ENCODE data around the gene HOXB3.
A peak's percentile ranks its signal among the peaks of the same experiment; 100 is the strongest.

HOXB3 gene

DNA sequence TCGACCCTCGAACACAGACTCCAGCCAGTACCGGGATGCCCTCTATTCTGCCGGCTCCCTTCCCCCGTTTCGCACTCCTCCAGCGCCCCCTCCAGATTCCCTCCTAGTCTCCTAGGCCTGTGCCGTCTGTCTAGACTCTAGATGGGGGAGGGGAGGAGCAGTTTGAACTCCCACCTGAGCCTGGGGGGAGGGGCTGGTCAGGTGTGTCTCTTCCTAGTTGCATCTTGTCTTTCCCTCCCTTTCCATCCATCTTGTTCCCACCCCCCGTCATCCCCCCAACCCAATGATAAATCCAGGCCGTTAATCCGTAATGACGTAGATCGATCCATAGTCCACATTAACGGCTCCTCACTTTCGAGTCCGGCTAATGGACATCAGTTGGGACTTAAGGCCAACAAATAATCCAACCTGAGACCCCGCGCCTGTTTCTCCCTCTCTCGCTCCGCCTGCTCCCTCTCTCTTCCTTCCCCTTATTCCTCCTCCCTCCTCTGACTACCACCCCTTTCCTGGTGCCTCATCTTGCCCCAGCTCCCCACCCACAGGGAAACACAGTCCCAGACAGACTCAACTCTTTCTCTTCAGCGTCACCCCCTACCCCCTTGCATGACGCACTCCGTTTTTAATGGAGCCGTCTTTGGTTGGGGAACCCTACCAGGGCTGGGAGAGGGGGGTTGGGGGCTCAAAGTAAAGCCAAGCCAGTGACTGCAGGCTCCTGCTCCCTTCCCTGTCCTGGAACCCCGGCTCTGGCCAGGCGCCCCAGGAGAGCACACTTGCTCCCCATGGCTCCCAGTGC lies 6.9 kb upstream of the HOXB3 start:
- no peak for DNase-seq

DNA sequence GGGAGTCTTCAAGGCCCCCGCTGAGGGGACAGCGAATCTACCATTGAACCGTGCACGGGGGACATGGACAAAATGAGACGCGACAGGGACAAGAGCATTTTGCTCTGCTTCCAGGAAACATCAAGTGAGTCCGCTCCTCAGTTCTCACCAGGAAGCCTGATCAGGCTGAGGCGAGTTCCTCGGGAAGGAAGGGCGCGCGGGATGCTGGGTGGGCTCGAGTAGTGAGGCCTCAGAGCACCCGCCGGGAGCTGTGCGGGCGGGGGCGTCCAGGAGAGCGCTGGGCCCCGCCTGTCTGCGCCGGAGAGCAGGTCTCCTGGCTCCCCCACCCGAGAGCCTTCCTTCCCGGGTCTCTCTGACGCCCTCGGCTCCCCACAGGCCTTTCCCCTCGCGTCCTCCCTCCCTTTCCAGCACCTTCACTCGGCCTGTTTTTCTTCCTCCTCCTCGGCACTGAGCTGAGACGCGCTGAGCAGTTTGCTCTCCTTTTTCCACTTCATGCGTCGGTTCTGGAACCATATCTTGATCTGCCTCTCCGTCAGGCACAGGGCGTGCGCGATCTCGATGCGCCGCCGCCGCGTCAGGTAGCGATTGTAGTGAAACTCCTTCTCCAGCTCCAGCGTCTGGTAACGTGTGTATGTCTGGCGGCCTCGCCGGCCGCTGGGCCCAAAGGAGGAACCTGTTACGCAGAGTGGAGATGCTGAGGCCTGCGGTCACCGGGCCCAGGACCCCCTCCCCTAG lies 6.1 kb upstream of the HOXB3 start:
- no peak for DNase-seq

DNA sequence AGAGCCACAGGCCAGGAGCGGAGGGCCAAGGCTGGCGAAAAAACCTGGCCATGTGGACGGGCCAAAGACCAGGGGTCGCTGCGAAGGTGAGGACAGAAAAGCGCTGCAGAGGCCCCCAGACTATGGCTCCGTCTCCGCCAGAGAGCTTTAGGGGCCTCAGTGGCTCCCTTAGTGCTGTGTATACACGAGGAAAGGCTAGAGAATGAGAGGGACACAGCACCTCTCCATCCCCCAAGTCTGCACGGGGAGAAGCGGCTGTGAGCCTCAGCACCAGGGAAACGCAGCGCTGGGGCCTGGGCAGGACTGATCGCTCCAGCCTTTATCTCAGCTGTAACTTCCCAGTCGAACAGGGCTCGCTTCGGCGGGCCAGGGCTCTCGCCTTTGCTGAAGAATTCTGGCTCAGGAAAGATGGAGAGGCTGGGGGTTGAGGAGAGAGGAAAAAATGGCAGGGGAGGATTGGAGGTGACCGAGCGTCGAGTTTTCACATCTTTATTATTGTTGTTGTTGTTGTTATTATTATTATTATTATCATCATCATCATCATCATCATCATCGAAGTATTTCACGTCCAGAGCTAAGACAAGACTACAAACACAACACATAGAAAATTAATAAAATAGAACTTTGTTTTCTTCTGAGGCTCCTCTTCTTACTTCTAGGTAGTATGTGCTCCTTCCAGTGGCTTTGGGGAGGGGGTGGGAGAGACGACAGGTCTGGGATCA lies 5.4 kb upstream of the HOXB3 start:
- DNase-seq, result no peak

DNA sequence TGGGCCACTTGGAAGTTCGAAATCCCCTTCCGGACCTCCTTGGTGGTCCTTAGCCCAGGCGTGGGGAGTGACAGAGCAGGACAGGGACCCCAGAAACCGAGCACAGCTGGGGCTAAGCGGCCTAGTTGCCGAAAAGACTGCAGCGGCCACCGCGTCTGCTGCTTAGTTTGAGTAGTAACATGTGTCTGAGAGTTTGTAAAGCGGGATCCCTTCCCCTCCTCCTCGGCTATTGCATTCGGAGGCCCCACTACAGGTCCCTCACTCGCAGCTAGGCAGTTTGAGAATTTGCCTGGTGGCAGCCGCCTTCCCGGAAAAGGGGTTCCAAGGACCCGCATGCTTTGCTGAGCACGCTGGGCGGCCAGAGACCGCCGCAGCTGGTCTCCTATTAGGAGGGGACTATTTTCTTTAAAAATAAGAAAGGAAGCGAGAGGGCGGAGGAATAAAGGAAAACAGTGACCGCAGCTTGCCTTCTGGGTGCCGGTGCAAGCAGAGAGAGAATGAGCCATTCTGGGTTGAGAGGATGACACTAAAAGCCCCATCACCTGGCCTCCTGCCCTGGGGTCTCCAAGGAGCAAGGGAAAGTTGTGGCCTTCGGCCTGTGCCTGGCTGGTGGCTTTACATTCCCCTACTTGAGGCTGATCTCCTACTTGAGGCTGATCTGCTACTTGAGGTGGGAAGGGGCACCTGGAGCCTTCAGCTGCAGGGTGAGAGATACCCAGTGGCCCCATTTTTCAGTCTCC lies 4.7 kb upstream of the HOXB3 start:
- DNase-seq, result no peak

DNA sequence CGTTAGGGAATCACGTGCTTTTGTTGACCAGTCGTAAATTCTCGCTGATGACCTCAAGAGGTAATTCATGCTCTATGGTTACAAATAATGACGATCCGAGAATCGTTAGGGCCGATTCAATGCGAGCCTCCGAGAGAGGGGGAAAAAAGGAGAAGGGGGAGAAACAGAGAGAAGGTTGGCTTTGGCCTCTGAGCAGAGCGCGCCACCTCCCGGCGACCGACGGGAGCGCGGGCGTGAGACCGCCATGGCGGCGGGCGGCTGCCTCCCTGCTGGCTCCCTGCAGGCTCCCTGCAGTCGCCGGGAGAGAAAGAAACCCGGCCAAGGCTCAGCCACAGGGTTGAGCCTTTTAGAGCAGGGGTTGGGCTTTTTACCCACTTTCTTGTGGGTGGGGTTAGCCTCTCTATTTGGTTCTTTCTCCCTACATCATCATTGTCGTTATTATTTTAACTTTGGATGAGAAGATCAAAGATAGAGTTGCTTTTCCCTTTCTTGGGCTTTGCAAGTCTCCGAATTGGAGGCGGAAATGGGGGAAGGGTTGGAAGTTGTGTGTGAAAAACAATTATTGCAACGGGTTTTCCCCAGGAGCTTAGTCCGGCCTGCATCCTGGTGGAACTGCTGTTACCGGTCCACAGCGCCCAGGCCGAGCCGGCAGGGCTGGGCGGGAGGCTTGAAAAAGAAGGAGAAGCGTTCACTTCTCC lies 3.9 kb upstream of the HOXB3 start:
- peak; percentile 95 for DNase-seq

DNA sequence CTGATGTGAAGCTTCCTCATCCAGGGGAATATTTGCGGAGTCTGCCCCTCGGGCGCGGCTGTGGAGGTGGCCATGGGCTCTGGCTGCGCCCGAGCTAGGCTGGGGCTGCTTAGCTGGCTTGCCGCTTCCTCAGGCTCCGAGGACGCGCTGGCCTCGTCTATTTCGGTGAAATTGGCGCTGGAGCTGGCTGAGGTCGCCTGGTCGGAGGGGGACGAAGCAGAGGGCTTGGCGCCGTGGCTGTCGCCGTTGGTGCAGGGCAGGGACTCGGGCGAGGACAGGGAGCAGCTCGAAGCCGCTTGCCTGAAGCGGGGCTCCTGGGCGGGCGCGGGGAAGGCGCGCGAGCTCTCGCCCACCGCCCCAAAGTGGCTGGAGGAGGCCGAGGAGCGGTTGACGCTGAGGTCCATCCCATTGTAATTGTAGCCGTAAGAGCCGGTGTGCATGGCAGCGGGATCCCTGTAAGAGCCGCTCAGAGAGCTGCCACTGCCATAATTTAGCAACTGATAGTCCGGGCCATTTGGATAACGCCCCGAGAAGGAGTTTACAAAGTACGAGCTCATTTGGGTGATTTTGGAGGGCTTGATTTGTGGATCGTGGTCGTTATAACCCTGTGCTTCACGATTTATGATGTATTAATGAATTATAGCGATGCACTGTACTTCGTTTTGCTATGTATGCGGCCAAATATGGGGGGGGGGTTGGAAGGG lies 3.2 kb upstream of the HOXB3 start, which contains the start of gene HOXB5:
HOXB5 (minus strand) TSS at position 654 of the 704 bp plus-strand sequence; CDS start at position 557, 97 bp downstream.
- peak; percentile 73 for DNase-seq

DNA sequence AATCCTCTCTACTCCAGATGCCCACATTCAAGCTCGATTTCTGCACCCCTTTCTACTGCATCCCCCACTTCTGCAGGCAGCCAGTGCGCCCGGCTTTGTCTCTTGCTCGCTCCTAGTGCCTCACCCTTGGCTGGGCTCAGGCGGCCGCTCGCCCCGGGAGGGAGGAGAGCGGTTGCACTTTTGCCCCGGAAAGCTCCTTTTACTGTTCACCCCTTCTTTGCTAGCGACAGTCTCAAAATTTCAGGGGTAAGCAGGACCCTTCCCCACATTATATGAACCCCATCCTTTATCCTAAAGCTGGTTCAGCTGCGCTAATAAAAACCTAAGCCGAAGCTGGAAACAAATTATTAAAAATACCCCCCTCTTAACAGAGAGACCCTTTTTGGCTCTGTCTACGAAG lies 2.5 kb upstream of the HOXB3 start:
- no peak for DNase-seq

DNA sequence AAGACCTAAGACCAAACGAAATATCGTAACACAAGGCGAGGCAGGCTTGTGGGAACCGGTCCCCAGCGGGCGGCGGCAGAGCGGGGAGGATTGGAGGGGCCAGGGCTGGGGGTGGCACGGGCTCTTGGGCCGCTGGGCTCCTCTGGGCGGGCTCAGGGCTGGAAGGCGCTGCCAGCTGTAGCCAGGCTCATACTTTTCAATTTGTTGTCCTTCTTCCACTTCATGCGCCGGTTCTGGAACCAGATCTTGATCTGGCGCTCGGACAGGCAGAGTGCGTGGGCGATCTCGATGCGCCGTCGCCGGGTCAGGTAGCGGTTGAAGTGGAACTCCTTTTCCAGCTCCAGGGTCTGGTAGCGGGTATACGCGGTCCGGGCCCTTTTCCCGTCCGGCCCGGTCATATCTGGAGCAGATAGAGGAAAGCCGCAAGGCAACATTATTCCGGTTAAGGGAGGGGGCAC lies 2.0 kb upstream of the HOXB3 start:
- DNase-seq, result no peak

DNA sequence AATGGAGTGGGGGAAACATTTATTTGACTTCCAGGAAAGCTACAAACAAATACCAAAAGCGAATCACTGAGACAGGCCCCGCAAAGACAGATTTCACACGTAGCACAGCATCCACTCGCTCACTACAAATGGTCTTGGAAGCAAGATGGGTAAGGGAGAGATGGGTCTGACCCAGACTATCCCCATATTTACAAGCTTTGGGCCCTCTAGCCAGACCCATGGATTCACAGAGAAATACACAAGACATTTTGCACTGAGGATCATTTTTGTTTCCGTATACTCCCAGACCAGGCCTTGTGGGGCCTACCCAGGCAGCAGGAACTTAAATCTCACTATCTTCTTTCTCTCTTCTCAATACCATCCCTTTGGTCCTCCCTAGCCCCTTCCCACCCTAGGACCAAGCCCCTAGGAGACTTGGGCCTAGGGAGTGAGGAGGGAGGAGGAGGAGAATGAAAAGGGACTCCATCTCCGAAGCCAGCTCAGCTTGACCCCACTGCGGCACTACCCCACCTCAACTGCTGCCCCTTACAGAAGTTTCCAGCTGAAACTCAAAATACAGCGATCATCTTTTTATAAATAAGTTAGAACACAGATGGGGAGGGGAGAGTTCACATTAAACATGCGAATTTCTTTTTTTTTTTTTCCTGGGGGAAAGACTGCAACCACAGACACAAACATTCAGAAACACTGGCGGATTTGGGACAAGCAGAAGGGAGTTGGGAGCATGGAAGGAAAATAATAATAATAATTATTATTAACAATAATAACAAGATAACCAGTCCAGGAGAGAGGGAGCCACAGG lies 1.4 kb upstream of the HOXB3 start:
- DNase-seq, result no peak

DNA sequence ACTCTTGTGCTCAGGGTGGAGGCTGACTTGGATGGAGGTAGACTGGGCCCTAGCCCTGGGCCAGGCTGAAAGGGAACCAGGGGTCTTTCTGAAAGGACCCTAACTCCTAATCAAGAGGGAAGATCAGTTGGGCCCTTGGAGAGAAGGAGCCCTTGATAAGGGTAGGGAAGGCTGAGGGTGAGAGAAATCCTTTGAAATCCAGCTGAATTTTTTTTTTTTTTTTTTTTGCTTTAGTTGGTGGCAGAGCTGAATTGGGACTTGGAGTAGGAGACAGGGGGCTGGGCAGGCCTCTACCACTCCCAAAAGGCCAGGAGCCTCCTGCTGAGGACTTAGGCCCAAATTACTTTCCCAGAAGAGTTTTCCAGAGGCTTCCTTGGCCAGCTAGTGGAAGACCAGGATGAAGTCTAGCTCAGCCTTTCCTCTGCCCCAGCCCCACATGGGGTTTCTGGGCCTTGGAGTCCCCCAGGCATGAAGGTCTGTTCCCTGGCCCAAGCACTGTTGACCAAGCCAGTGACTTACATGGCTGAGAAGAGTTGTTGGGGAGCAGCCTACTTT lies 643 bp upstream of the HOXB3 start:
- no peak for DNase-seq

DNA sequence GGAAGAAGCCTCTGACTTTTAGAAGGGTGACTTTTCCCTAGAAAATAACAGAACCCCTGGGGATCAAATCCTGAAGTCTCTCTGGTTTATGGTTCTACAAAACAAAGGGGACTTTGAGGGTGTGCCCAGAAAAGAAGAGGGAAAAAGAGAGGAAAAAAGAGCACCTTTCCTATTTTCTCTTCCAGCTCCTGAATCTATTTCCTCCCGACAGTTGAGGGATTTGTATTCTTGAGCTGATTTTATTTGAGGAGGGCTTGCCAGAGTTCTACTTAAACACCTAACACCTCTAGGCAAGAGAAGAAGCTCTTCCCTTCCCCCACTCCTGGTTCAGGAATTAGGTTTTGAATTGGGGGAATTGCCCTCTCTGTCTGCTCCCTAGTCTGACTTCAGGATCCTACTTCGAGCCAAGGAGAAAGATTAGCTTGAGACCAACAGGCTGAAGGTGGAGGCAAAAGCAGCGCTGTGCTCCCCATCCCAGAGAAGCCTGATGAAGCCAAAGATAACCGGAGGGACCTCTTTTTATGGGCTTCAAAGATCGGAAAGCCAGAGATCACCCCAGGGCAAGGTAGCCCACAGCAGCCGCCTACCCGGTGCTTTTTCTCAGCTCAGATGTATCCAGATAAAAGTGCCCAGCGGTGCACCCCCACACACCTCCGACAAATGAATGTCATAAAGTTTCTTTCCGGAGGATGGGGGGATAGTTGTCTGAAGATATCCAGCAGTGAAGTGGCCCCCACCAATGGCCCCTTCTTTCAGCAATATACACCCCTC lies 796 bp downstream of the HOXB3 start:
- DNase-seq, result no peak

DNA sequence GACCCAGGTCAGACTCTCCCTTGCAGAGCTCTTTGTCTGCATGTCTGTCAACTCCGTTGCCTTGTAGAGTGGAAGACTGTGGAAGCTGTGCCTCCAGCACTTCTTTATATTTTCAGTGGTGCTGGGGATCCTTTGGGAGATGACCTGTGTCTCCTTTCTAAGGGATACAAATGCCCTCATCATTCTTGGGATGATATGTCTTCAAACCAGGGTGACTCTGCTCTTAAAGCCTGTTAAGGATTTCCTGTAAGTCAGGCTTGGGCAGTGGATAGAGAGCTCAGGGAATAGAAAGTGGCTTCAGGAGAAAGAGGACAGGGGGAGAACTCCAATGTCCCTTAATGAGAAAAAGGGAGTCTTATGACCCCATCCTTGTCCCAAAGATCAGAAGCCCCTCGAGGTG lies 1.5 kb downstream of the HOXB3 start:
- DNase-seq, result no peak

DNA sequence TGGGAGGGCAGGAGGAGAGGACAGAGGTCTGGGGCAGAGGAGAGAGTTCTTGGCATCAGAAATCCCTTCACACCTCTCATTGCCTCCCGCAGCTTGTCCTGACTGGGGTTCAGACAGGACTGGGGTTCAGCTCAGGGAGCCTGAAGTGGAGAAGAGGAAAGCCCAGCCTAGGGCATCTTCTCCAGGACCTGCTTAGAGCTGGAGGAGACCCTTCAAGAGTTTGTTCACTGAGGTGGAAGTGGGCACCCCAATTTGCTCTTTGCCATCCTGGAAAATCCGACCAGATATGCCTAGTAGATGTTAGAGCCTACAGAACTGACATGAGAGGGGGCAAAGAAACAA lies 2.0 kb downstream of the HOXB3 start:
- DNase-seq, result no peak

DNA sequence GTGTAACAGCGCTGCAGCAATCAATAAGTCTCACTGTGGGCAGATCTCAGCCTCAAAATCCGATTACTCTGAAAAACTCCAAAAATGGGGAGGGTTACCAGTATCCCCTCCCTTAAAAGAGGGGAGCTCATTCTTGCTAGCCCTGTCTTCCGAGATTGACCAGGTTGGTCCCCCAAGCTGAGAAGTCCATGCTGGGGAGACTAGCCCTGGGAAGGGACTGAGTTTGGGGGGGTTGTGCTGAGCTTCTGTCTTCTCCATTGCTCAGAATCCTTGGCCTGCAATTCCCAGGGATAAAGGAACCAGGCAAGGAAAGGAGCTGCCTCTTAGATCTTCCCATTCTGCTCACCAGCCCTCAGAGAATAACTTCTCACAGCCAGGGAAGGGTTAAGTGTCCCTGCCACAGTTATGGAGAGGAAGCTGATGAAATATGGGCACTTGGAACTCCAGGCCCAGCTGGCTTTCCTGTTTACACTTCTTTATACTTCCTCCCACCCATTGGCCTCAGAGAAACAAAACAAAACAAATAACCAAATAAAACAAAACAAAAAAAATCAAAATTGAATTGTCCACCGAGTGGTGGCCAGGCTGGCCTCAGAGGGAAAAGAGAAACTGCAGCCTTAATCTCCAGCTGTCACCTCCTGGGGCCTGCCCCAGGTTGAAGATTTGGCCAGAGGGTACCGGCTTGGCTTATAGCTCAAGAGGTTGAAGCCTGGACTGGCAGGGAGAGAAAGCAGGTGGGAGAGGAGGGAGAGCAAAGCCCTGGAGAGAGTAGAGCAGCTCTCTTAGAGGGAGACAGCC lies 2.6 kb downstream of the HOXB3 start:
- DNase-seq, result peak; percentile 58

DNA sequence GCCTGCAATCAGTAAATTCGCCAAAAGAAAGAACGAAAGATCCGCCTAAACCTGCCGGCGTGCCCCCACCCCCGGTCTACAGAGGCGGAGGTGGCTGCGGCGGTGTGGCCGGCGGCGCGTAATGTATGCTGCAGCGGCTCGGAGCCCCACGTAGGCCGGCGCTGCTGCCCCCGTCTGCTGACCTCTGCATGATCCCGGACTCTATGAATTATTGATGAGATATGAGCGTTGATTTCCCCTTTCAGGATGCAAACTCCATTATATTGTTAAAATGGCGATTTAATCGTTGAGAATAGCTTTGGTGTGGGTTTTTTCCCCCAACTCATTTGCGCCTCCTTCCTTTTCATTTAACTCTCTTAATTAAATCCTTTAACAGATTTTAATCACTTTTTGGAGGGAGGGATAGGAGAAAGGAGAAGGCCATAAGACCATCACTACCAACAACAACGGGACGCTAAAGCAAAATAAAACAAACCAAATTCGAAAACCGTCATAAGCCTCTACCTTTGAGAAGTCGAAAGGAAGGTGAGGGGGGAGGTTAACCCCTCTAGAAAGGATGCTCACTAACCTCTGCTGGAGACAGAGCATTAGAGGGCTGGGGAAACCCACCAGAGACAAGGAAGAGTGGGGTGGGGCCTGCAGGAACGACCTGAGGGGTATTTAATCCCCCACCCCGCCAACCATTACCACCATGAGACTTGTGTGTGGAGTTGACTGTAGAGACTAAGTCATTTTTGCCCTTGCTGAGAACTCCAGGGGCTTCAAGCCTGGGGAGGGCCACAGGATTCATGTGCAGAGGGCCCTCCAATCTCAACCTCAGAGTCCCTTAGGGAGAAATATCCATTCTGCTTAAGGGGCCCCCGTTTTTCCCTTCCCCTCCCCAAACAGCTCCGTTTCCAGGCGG lies 3.4 kb downstream of the HOXB3 start:
- peak; percentile 72 for DNase-seq

DNA sequence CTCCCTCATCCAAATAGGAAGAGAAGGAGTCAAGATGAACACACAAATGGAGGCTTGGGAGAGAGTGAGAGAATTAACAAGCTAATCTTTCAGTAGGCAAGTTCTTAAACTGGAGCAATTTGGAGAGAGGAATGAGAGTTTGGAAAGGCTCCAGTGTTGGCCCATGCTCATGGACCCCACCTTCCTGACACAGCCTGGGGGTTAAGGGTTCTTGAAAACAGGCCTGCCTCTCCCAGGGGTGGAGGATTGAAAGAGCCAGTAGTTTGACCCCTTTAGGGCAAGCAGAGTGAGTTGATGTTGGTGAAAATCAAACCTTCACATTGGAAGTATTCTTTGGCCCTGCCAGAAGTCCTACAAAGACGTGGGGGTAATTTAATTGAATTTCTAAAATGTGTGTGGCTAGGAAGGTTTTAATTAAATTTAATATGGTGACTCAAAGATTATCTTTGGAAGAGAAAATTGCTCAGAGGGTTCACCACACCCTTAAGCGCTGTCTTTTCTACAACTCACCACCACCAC lies 5.8 kb downstream of the HOXB3 start:
- no peak for DNase-seq

DNA sequence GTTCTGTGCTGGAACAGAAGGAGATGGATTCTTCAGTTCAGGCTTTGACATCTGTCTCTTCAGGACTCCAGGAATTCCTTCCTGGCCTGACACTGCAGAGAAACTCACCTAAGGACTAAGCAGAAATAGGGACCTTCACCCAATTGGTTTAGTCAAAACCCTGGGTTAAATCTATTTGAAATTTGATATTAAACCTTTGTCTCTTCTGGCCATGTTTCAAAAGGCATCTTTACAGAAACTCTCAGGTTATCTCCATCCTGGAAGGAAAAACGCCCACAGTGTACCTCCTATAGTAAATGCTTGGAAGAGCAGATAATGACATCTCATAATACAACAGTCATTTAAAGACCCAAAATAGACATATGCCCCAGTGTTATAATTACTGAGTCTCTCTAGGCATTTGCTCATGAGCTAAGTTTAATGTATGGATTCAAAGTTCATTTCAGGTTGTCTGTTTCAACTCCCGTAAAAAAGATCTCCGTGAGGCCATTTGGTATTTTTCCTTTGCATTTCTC lies 6.3 kb downstream of the HOXB3 start:
- DNase-seq, result no peak
